ENCODE measurements around the gene RAB29.

DNA sequence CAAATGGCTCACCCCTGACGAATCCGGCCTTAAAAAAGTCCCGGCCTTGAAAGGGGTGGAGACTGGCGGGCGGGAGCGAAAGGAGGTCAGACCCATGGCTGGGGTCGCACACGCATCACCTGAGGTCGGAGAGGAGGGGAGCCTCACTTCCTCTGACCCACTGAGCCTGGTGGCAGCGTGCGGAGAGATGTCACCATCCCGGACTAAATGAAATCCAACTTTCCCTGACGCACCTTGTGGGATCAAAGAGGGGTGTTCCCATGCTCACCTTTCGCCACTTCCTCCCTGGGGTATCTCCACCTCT, 38.4 kb upstream of the RAB29 start:
- TF ChIP-seq SUZ12 (IDR thresholded peaks at IDR 0.05) (no peak), FOXA1 (IDR thresholded peaks at IDR 0.05) (no peak), HDGF (IDR thresholded peaks at IDR 0.05; ENCODE audit: borderline replicate concordance) (no peak), ZNF384 (IDR thresholded peaks at IDR 0.05) (no peak), CTBP1 (IDR thresholded peaks at IDR 0.05; ENCODE audit: borderline replicate concordance) (no peak), FOXK2 (IDR thresholded peaks at IDR 0.05) (no peak)
- TF ChIP-seq, protein P1, sequence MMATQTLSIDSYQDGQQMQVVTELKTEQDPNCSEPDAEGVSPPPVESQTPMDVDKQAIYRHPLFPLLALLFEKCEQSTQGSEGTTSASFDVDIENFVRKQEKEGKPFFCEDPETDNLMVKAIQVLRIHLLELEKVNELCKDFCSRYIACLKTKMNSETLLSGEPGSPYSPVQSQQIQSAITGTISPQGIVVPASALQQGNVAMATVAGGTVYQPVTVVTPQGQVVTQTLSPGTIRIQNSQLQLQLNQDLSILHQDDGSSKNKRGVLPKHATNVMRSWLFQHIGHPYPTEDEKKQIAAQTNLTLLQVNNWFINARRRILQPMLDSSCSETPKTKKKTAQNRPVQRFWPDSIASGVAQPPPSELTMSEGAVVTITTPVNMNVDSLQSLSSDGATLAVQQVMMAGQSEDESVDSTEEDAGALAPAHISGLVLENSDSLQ (IDR thresholded peaks at IDR 0.05), result no peak
